PC-3 (cell line): ENCODE results near the gene SPOCD1. TPM values are rescaled to one million over a fixed set of nuclear protein-coding genes. Genes with fewer than 3 reads are reported as not detected.

Source experiments
- ATAC-seq: fragments of 200-7000 bp; cut with Tn5 transposase; 2 replicates; pipeline ENCODE4 v1.9.1; 2020; ENCODE audit warnings: mild to moderate bottlenecking, moderate library complexity
- BruUV-seq: library from RNA; stranded (reverse); fragments of 400-500 nt; replicated peaks from 2 replicates; lab custom pipeline; 2021; lab: Mats Ljungman, UMichigan
- CTCF ChIA-PET: fragments of 300-600 bp; sonication (Branson Sonifier 250); formaldehyde crosslinking; loops from one replicate; lab custom pipeline; 2022; ENCODE audit warnings: antibody characterized with exemption; lab: Charles Lee
- POLR2A ChIA-PET: fragments of 300-600 bp; sonication (Branson Sonifier 250); formaldehyde crosslinking; loops from one replicate; lab custom pipeline; 2022; ENCODE audit warnings: antibody characterized with exemption; ENCODE audit not compliant: unreplicated experiment; lab: Charles Lee
- DNase-seq: peaks from one replicate; pipeline ENCODE4 v3.0.0-alpha.2; 2015
- H2AFZ ChIP-seq: fragments of 300-600 bp; sonication (generic); 2 replicates; pipeline ENCODE4 v1.6.0; 2016; ENCODE audit warnings: antibody characterized with exemption, low read length
- H3F3A ChIP-seq: fragments of 300-600 bp; sonication (generic); one replicate; pipeline ENCODE4 v1.6.0; 2017; ENCODE audit warnings: antibody characterized with exemption, low read length, control low read depth, mild to moderate bottlenecking; ENCODE audit not compliant: unreplicated experiment
- H3K27ac ChIP-seq: fragments of 300-600 bp; sonication (generic); 2 replicates; pipeline ENCODE4 v1.5.1; 2016; ENCODE audit warnings: mild to moderate bottlenecking, low read length
- H3K27me3 ChIP-seq: fragments of 300-600 bp; sonication (generic); 2 replicates; pipeline ENCODE4 v1.6.1; 2016; ENCODE audit warnings: low read length, mixed read lengths
- H3K36me3 ChIP-seq: fragments of 300-600 bp; sonication (generic); 2 replicates; pipeline ENCODE4 v1.6.1; 2016; ENCODE audit warnings: low read depth, mixed run types, low read length, mixed read lengths
- H3K4me1 ChIP-seq: fragments of 300-600 bp; sonication (generic); 2 replicates; pipeline ENCODE4 v1.5.1; 2016; ENCODE audit warnings: low read length; ENCODE audit not compliant: insufficient read depth
- H3K4me2 ChIP-seq: fragments of 300-600 bp; sonication (generic); 2 replicates; pipeline ENCODE4 v1.6.0; 2016; ENCODE audit warnings: low read length
- H3K4me3 ChIP-seq: fragments of 300-600 bp; sonication (generic); 2 replicates; pipeline ENCODE4 v1.5.1; 2016; ENCODE audit warnings: mild to moderate bottlenecking, low read length, mixed read lengths
- H3K79me2 ChIP-seq: fragments of 300-600 bp; sonication (generic); 2 replicates; pipeline ENCODE4 v1.6.1; 2017; ENCODE audit warnings: low read length, mixed read lengths
- H3K9ac ChIP-seq: fragments of 300-600 bp; sonication (generic); 2 replicates; pipeline ENCODE4 v1.6.0; 2016; ENCODE audit warnings: mild to moderate bottlenecking, low read length
- H3K9me2 ChIP-seq: fragments of 300-600 bp; sonication (generic); replicated peaks from 2 replicates; pipeline ENCODE4 v1.6.1; 2016; ENCODE audit warnings: mixed run types, low read length, mixed read lengths
- H3K9me3 ChIP-seq: fragments of 300-600 bp; sonication (generic); 2 replicates; pipeline ENCODE4 v1.6.1; 2016; ENCODE audit warnings: low read length, mixed read lengths
- H4K20me1 ChIP-seq: fragments of 300-600 bp; sonication (generic); 2 replicates; pipeline ENCODE4 v1.6.1; 2016; ENCODE audit warnings: low read length, mixed read lengths
- CTCF ChIP-seq: fragments of 300-600 bp; sonication (generic); conservative IDR thresholded peaks from 2 replicates; pipeline ENCODE4 v1.5.1; 2017; ENCODE audit warnings: antibody characterized with exemption, low read depth, mild to moderate bottlenecking, low read length
- EZH2 ChIP-seq: fragments of 300-600 bp; sonication (generic); IDR thresholded peaks from one replicate; pipeline ENCODE4 v1.6.1; 2017; ENCODE audit warnings: antibody characterized with exemption, mild to moderate bottlenecking, low read length; ENCODE audit not compliant: unreplicated experiment
- EZH2phosphoT487 ChIP-seq: fragments of 300-600 bp; sonication (generic); IDR thresholded peaks from 2 replicates; pipeline ENCODE4 v1.6.1; 2018; ENCODE audit warnings: mild to moderate bottlenecking, antibody characterized with exemption, low read length, borderline replicate concordance
- intact Hi-C: fragments of 100-400 bp; cut with micrococcal nuclease; formaldehyde crosslinking; loops from 2 replicates; pipeline ENCODE4 v1.9.0; 2023
- total RNA-seq: library from RNA; depleted of rRNA; stranded (reverse); fragments of >200 nt; gene quantifications from 2 replicates; pipeline ENCODE4 v1.2.3, GENCODE V29; 2014

The SPOCD1 gene
- total RNA-seq, 1 experiment from 2014 or later = 5.4 TPM

GRCh38 chr1:31812158-31812829 lies 3.5 kb downstream of the SPOCD1 start:
- POLR2A ChIA-PET = interaction anchor here (0.7 kb wide), 1 partner anchor 172 kb away, joined by 4 read pairs; no protein-coding TSS in a partner anchor
- peaks cover 6% of the 10 kb centered on the region for H3F3A ChIP-seq
- BruUV-seq = no TSS peak

GRCh38 chr1:31811605-31812004 lies 4.2 kb downstream of the SPOCD1 start:
- POLR2A ChIA-PET = no interaction called here
- CTCF ChIA-PET = interaction anchor here (0.7 kb wide), 1 partner anchor 14 kb away, joined by 4 read pairs; no protein-coding TSS in a partner anchor

More at GRCh38 chr1:31812158-31812829, 3.5 kb downstream of the SPOCD1 start:
- CTCF ChIA-PET = no interaction called here
- H3K79me2 ChIP-seq = no peaks in the 10 kb centered on the region
- no peaks in the 10 kb centered on the region for H4K20me1 ChIP-seq
- H3K4me1 ChIP-seq = no peaks in the 10 kb centered on the region
- no peak overlapping the region for H3K9ac ChIP-seq
- no peak for DNase-seq
- intact Hi-C loops = loop anchor here (10.0 kb wide), 1 partner anchor 123 kb away; the partner anchor contains the start of gene PTP4A2
- H3K4me2 ChIP-seq = no peak overlapping the region
- H3K9me2 ChIP-seq = no peaks in the 10 kb centered on the region
- ATAC-seq = no peak
- H3K36me3 ChIP-seq = no peaks in the 10 kb centered on the region
- H2AFZ ChIP-seq = no peak overlapping the region
- no peak for TF ChIP-seq EZH2phosphoT487
- TF ChIP-seq EZH2 = no peak
- no peak for TF ChIP-seq CTCF
- no peaks in the 10 kb centered on the region for H3K9me3 ChIP-seq
- H3K4me3 ChIP-seq = no peak overlapping the region
- H3K27me3 ChIP-seq = no peaks in the 10 kb centered on the region
- H3K27ac ChIP-seq = no peak overlapping the region

More at GRCh38 chr1:31811605-31812004, 4.2 kb downstream of the SPOCD1 start:
- ATAC-seq (no peak), DNase-seq (no peak)
- no TSS peak for BruUV-seq
- H4K20me1 ChIP-seq = no peaks in the 10 kb centered on the region
- no peaks in the 10 kb centered on the region for H3K79me2 ChIP-seq
- H3K9ac ChIP-seq = no peak overlapping the region
- H3K4me2 ChIP-seq = no peak overlapping the region
- H3K4me3 ChIP-seq = no peak overlapping the region
- peaks cover 6% of the 10 kb centered on the region for H3F3A ChIP-seq
- H3K9me3 ChIP-seq = no peaks in the 10 kb centered on the region
- H3K4me1 ChIP-seq = no peaks in the 10 kb centered on the region
- intact Hi-C loops = loop anchor here (10.0 kb wide), 1 partner anchor 123 kb away; the partner anchor contains the start of gene PTP4A2
- H3K36me3 ChIP-seq = no peaks in the 10 kb centered on the region
- no peak overlapping the region for H2AFZ ChIP-seq
- no peaks in the 10 kb centered on the region for H3K27me3 ChIP-seq
- TF ChIP-seq CTCF (no peak), EZH2phosphoT487 (no peak), EZH2 (no peak)
- no peaks in the 10 kb centered on the region for H3K9me2 ChIP-seq
- H3K27ac ChIP-seq = no peak overlapping the region
